ENCODE data around the gene SYT6. TPM values are rescaled to one million over a fixed set of nuclear protein-coding genes. Genes with fewer than 3 reads are reported as not detected.

SYT6 gene
- total RNA-seq, 2 donors from 2014 or later = not detected

- no peaks in the 10 kb centered on the region for H3K36me3 ChIP-seq
- H3K4me3 ChIP-seq = no peak overlapping the region
- no peaks in the 10 kb centered on the region for H3K27me3 ChIP-seq
- no peaks in the 10 kb centered on the region for H3K9me3 ChIP-seq
- no peak overlapping the region for H3K27ac ChIP-seq
- no peak for DNase-seq (ENCODE audit: low spot score)
- H3K4me1 ChIP-seq = no peaks in the 10 kb centered on the region
- TF ChIP-seq CTCF (IDR thresholded peaks at IDR 0.05) = no peak
These were observed 51.5 kb downstream of the SYT6 start for GRCh38 chr1:114102136-114102535.

GRCh38 chr1:114100148-114100547 is 53.5 kb downstream of the SYT6 start:
- Histone ChIP-seq H3K36me3 (no peaks in the 10 kb centered on the region), H3K9me3 (no peaks in the 10 kb centered on the region), H3K27ac (no peak overlapping the region), H3K27me3 (no peaks in the 10 kb centered on the region), H3K4me3 (no peak overlapping the region), H3K4me1 (no peaks in the 10 kb centered on the region)
- DNase-seq (ENCODE audit: low spot score) = no peak
- no peak for TF ChIP-seq CTCF (IDR thresholded peaks at IDR 0.05)

GRCh38 chr1:114099268-114099667 is 54.4 kb downstream of the SYT6 start:
- no peak for TF ChIP-seq CTCF (IDR thresholded peaks at IDR 0.05)
- H3K27ac ChIP-seq = no peak overlapping the region
- H3K9me3 ChIP-seq = no peaks in the 10 kb centered on the region

GRCh38 chr1:114097109-114097508 is 56.6 kb downstream of the SYT6 start:
- no peak overlapping the region for H3K4me3 ChIP-seq
- no peak for TF ChIP-seq CTCF (IDR thresholded peaks at IDR 0.05)
- H3K36me3 ChIP-seq = no peaks in the 10 kb centered on the region
- H3K9me3 ChIP-seq = no peaks in the 10 kb centered on the region
- H3K4me1 ChIP-seq = no peaks in the 10 kb centered on the region
- H3K27me3 ChIP-seq = no peaks in the 10 kb centered on the region
- DNase-seq (ENCODE audit: low spot score) = no peak
- H3K27ac ChIP-seq = no peak overlapping the region

More at GRCh38 chr1:114099268-114099667, 54.4 kb downstream of the SYT6 start:
- Histone ChIP-seq H3K4me3 (no peak overlapping the region), H3K27me3 (no peaks in the 10 kb centered on the region), H3K4me1 (no peaks in the 10 kb centered on the region), H3K36me3 (no peaks in the 10 kb centered on the region)
- no peak for DNase-seq (ENCODE audit: low spot score)

- H3K4me1 ChIP-seq = no peaks in the 10 kb centered on the region
- H3K27me3 ChIP-seq = no peaks in the 10 kb centered on the region
- no peak for DNase-seq (ENCODE audit: low spot score)
- TF ChIP-seq CTCF (IDR thresholded peaks at IDR 0.05) = no peak
- no peaks in the 10 kb centered on the region for H3K9me3 ChIP-seq
- H3K36me3 ChIP-seq = no peaks in the 10 kb centered on the region
- no peak overlapping the region for H3K4me3 ChIP-seq
- H3K27ac ChIP-seq = no peak overlapping the region
These were observed 59.0 kb downstream of the SYT6 start for GRCh38 chr1:114094675-114095074.

GRCh38 chr1:114094363-114094634 is 59.4 kb downstream of the SYT6 start:
- H3K36me3 ChIP-seq = no peaks in the 10 kb centered on the region
- H3K27me3 ChIP-seq = no peaks in the 10 kb centered on the region
- DNase-seq (ENCODE audit: low spot score) = no peak
- H3K27ac ChIP-seq = no peak overlapping the region
- TF ChIP-seq CTCF (IDR thresholded peaks at IDR 0.05) = no peak
- no peaks in the 10 kb centered on the region for H3K9me3 ChIP-seq
- no peaks in the 10 kb centered on the region for H3K4me1 ChIP-seq
- H3K4me3 ChIP-seq = no peak overlapping the region
